H9 (cell line): ENCODE data around the gene FAM240A. TPM values are rescaled to one million over a fixed set of nuclear protein-coding genes. Genes with fewer than 3 reads are reported as not detected.
A peak's percentile ranks its signal among the peaks of the same experiment; 100 is the strongest.

Experiments used
- DNase-seq: peaks from one replicate; pipeline ENCODE4 v3.0.0-alpha.2; 2017
- H2AFZ ChIP-seq: one replicate; pipeline ENCODE4 v1.6.1; 2013; ENCODE audit warnings: mild to moderate bottlenecking, low read length, control low read depth, moderate library complexity
- H2AK5ac ChIP-seq: 2 replicates; pipeline ENCODE4 v1.6.1; 2013; ENCODE audit warnings: low read length, control low read depth, mixed read lengths; ENCODE audit not compliant: insufficient read length
- H2BK120ac ChIP-seq: one replicate; pipeline ENCODE4 v1.6.1; 2013; ENCODE audit warnings: low read depth, mild to moderate bottlenecking, low read length, control low read depth, inconsistent platforms; ENCODE audit not compliant: poor library complexity, severe bottlenecking
- H2BK12ac ChIP-seq: 2 replicates; pipeline ENCODE4 v1.6.1; 2013; ENCODE audit warnings: low read length, control low read depth, mixed read lengths, low read depth; ENCODE audit not compliant: insufficient read length
- H2BK15ac ChIP-seq: 2 replicates; pipeline ENCODE4 v1.6.1; 2013; ENCODE audit warnings: low read depth, low read length, control low read depth
- H2BK20ac ChIP-seq: one replicate; pipeline ENCODE4 v1.6.1; 2013; ENCODE audit warnings: low read depth, mild to moderate bottlenecking, low read length, control low read depth, inconsistent platforms; ENCODE audit not compliant: poor library complexity, severe bottlenecking
- H2BK5ac ChIP-seq: 2 replicates; pipeline ENCODE4 v1.6.1; 2013; ENCODE audit warnings: low read length, control low read depth, mixed read lengths; ENCODE audit not compliant: insufficient read length
- H3K14ac ChIP-seq: 2 replicates; pipeline ENCODE4 v1.6.1; 2013; ENCODE audit warnings: low read length, control low read depth; ENCODE audit not compliant: insufficient read depth
- H3K18ac ChIP-seq: 2 replicates; pipeline ENCODE4 v1.6.1; 2013; ENCODE audit warnings: low read depth, mild to moderate bottlenecking, mixed read lengths, low read length, control low read depth; ENCODE audit not compliant: insufficient read length
- H3K23ac ChIP-seq: 2 replicates; pipeline ENCODE4 v1.6.1; 2013; ENCODE audit warnings: low read length, control low read depth, mixed read lengths, low read depth; ENCODE audit not compliant: insufficient read length
- H3K23me2 ChIP-seq: 2 replicates; pipeline ENCODE4 v1.6.1; 2013; ENCODE audit warnings: low read depth, mild to moderate bottlenecking, mixed read lengths, low read length, control low read depth; ENCODE audit not compliant: insufficient read length, poor library complexity, severe bottlenecking
- H3K27ac ChIP-seq: 2 replicates; pipeline ENCODE4 v1.5.1; 2013; ENCODE audit warnings: low read length, control low read depth, mixed read lengths, low read depth; ENCODE audit not compliant: insufficient read length
- H3K27me3 ChIP-seq: 2 replicates; pipeline ENCODE4 v1.6.1; 2013; ENCODE audit warnings: low read length, control low read depth, inconsistent platforms; ENCODE audit not compliant: insufficient read depth
- H3K4ac ChIP-seq: 2 replicates; pipeline ENCODE4 v1.6.1; 2013; ENCODE audit warnings: low read depth, mild to moderate bottlenecking, control low read depth, inconsistent platforms, low read length, moderate library complexity
- H3K4me1 ChIP-seq: 2 replicates; pipeline ENCODE4 v1.6.1; 2013; ENCODE audit warnings: low read length, control low read depth, inconsistent platforms; ENCODE audit not compliant: insufficient read depth
- H3K4me2 ChIP-seq: 2 replicates; pipeline ENCODE4 v1.6.1; 2013; ENCODE audit warnings: low read length, control low read depth, mixed read lengths; ENCODE audit not compliant: insufficient read length, insufficient read depth
- H3K56ac ChIP-seq: 2 replicates; pipeline ENCODE4 v1.6.1; 2013; ENCODE audit warnings: low read depth, mild to moderate bottlenecking, mixed read lengths, low read length, control low read depth; ENCODE audit not compliant: insufficient read length
- H3K79me1 ChIP-seq: 2 replicates; pipeline ENCODE4 v1.6.1; 2013; ENCODE audit warnings: low read depth, mild to moderate bottlenecking, moderate library complexity, low read length, control low read depth, inconsistent platforms; ENCODE audit not compliant: insufficient read depth, poor library complexity, severe bottlenecking
- H3K79me2 ChIP-seq: 2 replicates; pipeline ENCODE4 v1.6.1; 2013; ENCODE audit warnings: low read length, control low read depth, inconsistent platforms; ENCODE audit not compliant: insufficient read depth
- H3K9ac ChIP-seq: 2 replicates; pipeline ENCODE4 v1.6.1; 2013; ENCODE audit warnings: low read length, control low read depth, mixed read lengths; ENCODE audit not compliant: insufficient read length; ENCODE audit errors: extremely low read depth
- H3K9me3 ChIP-seq: one replicate; pipeline ENCODE4 v1.6.1; 2013; ENCODE audit warnings: low read depth, low read length, inconsistent platforms; ENCODE audit not compliant: control insufficient read depth
- H3T11ph ChIP-seq: one replicate; pipeline ENCODE4 v1.6.1; 2013; ENCODE audit warnings: mild to moderate bottlenecking, low read length, control low read depth, inconsistent platforms
- H4K20me1 ChIP-seq: one replicate; pipeline ENCODE4 v1.6.1; 2013; ENCODE audit not compliant: control insufficient read depth, insufficient read length, insufficient read depth
- H4K5ac ChIP-seq: 2 replicates; pipeline ENCODE4 v1.6.1; 2013; ENCODE audit warnings: low read depth, mild to moderate bottlenecking, mixed read lengths, low read length, control low read depth; ENCODE audit not compliant: insufficient read length
- H4K8ac ChIP-seq: replicated peaks from 2 replicates; pipeline ENCODE4 v1.6.1; 2013; ENCODE audit warnings: low read length, control low read depth, mixed read lengths, low read depth; ENCODE audit not compliant: insufficient read length
- H4K91ac ChIP-seq: 2 replicates; pipeline ENCODE4 v1.6.1; 2013; ENCODE audit warnings: low read depth, mild to moderate bottlenecking, moderate library complexity, mixed read lengths, low read length, control low read depth; ENCODE audit not compliant: insufficient read length
- H3K27ac Mint-ChIP-seq, 3 experiments: 2 replicates in 2 of 3; 3 replicates in 1 of 3; pipeline ENCODE4 v1.8.0; 2020 to 2021; ENCODE audit warnings: mixed read lengths in 3 of 3, mild to moderate bottlenecking in 1 of 3, moderate library complexity in 1 of 3
- H3K27me3 Mint-ChIP-seq: 2 replicates; pipeline ENCODE4 v1.8.0; 2021; ENCODE audit warnings: low read depth, mild to moderate bottlenecking, moderate library complexity, mixed read lengths
- H3K36me3 Mint-ChIP-seq, 3 experiments: 2 replicates in 2 of 3; 3 replicates in 1 of 3; pipeline ENCODE4 v1.8.0; 2020 to 2021; ENCODE audit warnings: low read depth in 3 of 3, mixed read lengths in 3 of 3; ENCODE audit not compliant: insufficient read depth in 1 of 3
- H3K4me1 Mint-ChIP-seq, 2 experiments: 2 replicates each; pipeline ENCODE4 v1.8.0; 2020; ENCODE audit warnings: mixed read lengths in 2 of 2
- H3K4me3 Mint-ChIP-seq, 2 experiments: 2 replicates in 1 of 2; 3 replicates in 1 of 2; pipeline ENCODE4 v1.8.0; 2020 to 2021; ENCODE audit warnings: mild to moderate bottlenecking in 2 of 2, mixed read lengths in 2 of 2, moderate library complexity in 1 of 2
- H3K9me3 Mint-ChIP-seq, 2 experiments: 2 replicates in 1 of 2; 3 replicates in 1 of 2; pipeline ENCODE4 v1.8.0; 2020; ENCODE audit warnings: mild to moderate bottlenecking in 2 of 2, mixed read lengths in 2 of 2, moderate library complexity in 1 of 2
- WGBS: extraction: QIAGEN DNeasy Blood & Tissue Kit; methylation state at CpG from one replicate; pipeline ENCODE4 v1.1.7; 2013; ENCODE audit warnings: missing lambda C conversion rate, low lambda C conversion rate, mixed read lengths; ENCODE audit not compliant: insufficient read length; ENCODE audit errors: extremely low coverage; 5-methylcytosine and 5-hydroxymethylcytosine counted together
- total RNA-seq: library from RNA; stranded (reverse); gene quantifications from 2 replicates; pipeline ENCODE4 v1.2.1, GENCODE V29; 2021
- TF ChIP-seq, protein P1 (sequence below): fragments of 200-600 bp; sonication (generic); conservative IDR thresholded peaks from 3 replicates; pipeline ENCODE4 v1.8.0; 2021; ENCODE audit warnings: antibody characterized with exemption, mild to moderate bottlenecking

FAM240A gene
- total RNA-seq, 1 experiment from 2014 or later: 0.11 TPM

DNA sequence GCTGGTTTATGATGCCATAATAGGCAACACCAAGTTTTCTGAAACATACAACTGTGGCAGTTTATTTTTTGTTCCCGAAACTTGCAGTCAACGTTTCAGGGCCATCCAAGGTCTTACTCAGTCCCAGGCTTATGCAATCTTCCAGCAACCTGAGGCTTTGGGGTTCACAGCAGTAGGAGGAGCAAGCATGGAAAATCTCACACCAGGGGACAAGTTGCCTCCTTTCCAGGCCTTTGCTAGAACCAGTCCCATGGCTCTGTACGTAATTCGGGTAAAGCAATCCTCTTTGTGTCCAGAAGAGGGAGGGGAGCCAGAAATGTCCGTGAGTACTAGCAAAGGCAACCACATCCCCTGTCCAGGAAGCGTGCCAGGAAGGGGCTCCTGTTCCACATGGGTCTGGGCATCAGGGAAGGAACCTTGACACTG, 4.7 kb upstream of the FAM240A start:
- peaks cover 49 to 53% of the 10 kb centered on the region in 2 experiments for H3K4me1 Mint-ChIP-seq
- Histone ChIP-seq H3K27ac (no peak overlapping the region), H2BK5ac (no peak overlapping the region), H2AK5ac (no peak overlapping the region), H4K5ac (no peak overlapping the region), H3K79me1 (no peaks in the 10 kb centered on the region), H3T11ph (no peak overlapping the region), H3K4me2 (no peak overlapping the region), H4K20me1 (no peaks in the 10 kb centered on the region), H3K9me3 (no peaks in the 10 kb centered on the region), H4K8ac (no peak overlapping the region), H3K4me1 (peaks cover 7% of the 10 kb centered on the region; the same call in 1 of the 2 replicates), H3K23ac (no peak overlapping the region), H3K4ac (no peak overlapping the region), H2AFZ (no peak overlapping the region), H3K27me3 (no peaks in the 10 kb centered on the region; the same call in 1 of the 2 replicates), H3K9ac (no peak overlapping the region), H4K91ac (no peak overlapping the region), H2BK20ac (no peak overlapping the region), H3K18ac (no peak overlapping the region), H3K14ac (no peak overlapping the region), H2BK15ac (no peak overlapping the region), H2BK120ac (no peak overlapping the region), H3K79me2 (no peaks in the 10 kb centered on the region), H3K56ac (no peak overlapping the region), H3K23me2 (no peaks in the 10 kb centered on the region), H2BK12ac (no peak overlapping the region)
- TF ChIP-seq, protein P1, sequence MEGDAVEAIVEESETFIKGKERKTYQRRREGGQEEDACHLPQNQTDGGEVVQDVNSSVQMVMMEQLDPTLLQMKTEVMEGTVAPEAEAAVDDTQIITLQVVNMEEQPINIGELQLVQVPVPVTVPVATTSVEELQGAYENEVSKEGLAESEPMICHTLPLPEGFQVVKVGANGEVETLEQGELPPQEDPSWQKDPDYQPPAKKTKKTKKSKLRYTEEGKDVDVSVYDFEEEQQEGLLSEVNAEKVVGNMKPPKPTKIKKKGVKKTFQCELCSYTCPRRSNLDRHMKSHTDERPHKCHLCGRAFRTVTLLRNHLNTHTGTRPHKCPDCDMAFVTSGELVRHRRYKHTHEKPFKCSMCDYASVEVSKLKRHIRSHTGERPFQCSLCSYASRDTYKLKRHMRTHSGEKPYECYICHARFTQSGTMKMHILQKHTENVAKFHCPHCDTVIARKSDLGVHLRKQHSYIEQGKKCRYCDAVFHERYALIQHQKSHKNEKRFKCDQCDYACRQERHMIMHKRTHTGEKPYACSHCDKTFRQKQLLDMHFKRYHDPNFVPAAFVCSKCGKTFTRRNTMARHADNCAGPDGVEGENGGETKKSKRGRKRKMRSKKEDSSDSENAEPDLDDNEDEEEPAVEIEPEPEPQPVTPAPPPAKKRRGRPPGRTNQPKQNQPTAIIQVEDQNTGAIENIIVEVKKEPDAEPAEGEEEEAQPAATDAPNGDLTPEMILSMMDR: peak; percentile 62
- H3K27ac Mint-ChIP-seq: no peak overlapping the region; a peak in 1 of 7 replicates
- peak; percentile 77 for DNase-seq
- H3K9me3 Mint-ChIP-seq: no peaks in the 10 kb centered on the region
- no peak overlapping the region for H3K4me3 Mint-ChIP-seq
- H3K36me3 Mint-ChIP-seq: no peaks in the 10 kb centered on the region
- 0 out of 2 replicates have a peak, but pooled peaks cover 2% of the 10 kb centered on the region for H3K27me3 Mint-ChIP-seq
- no CpG with 5 or more reads among the region's 6 CpGs for WGBS
